Small intestine (tissue), 7 donors: ENCODE results near the gene CITED4. TPM values are rescaled to one million over a fixed set of nuclear protein-coding genes. Genes with fewer than 3 reads are reported as not detected.

ENCODE experiments used
- DNase-seq, 2 donors: peaks; one replicate each; pipeline versions ENCODE4 v3.0.0 to v3.0.0-alpha.2; 2013
- FAIRE-seq: peaks from 2 replicates; lab custom pipeline; 2012; peaks lifted over from hg19 to GRCh38; lab: Jason Lieb, UNC
- H3K27ac ChIP-seq, 3 donors: one replicate each; pipeline ENCODE4 v1.5.1; 2013; ENCODE audit warnings: low read length in 2 of 3, mild to moderate bottlenecking in 2 of 3, control low read depth in 1 of 3, inconsistent platforms in 1 of 3, low read depth in 1 of 3, moderate library complexity in 1 of 3
- H3K27me3 ChIP-seq, 3 donors: one replicate each; pipeline ENCODE4 v1.6.1; 2013; ENCODE audit warnings: low read length in 3 of 3, inconsistent platforms in 1 of 3; ENCODE audit not compliant: control insufficient read depth in 3 of 3, insufficient read depth in 3 of 3
- H3K36me3 ChIP-seq, 3 donors: one replicate each; pipeline ENCODE4 v1.6.1; 2013; ENCODE audit warnings: low read length in 3 of 3, inconsistent platforms in 1 of 3, low read depth in 1 of 3, mild to moderate bottlenecking in 1 of 3, moderate library complexity in 1 of 3; ENCODE audit not compliant: control insufficient read depth in 3 of 3, insufficient read depth in 2 of 3
- H3K4me1 ChIP-seq, 3 donors: one replicate each; pipeline ENCODE4 v1.6.1; 2013; ENCODE audit warnings: low read length in 2 of 3, inconsistent platforms in 1 of 3, low read depth in 1 of 3, mild to moderate bottlenecking in 1 of 3, moderate library complexity in 1 of 3; ENCODE audit not compliant: control insufficient read depth in 3 of 3, insufficient read depth in 2 of 3
- H3K4me3 ChIP-seq, 3 donors: one replicate each; pipeline ENCODE4 v1.5.1; 2013; ENCODE audit warnings: low read length in 3 of 3, control low read depth in 1 of 3, inconsistent platforms in 1 of 3, low read depth in 1 of 3, mild to moderate bottlenecking in 1 of 3, moderate library complexity in 1 of 3
- H3K9me3 ChIP-seq, 2 donors: one replicate each; pipeline ENCODE4 v1.6.1; 2013; ENCODE audit warnings: low read depth in 1 of 2, low read length in 1 of 2; ENCODE audit not compliant: control insufficient read depth in 2 of 2, insufficient read depth in 1 of 2
- WGBS, 3 donors: extraction: QIAGEN DNeasy Blood & Tissue Kit; methylation state at CpG; one replicate each; pipeline ENCODE4 v1.1.7; 2013; 5-methylcytosine and 5-hydroxymethylcytosine counted together
- polyA plus RNA-seq, 4 donors: library from polyadenylated mRNA; stranded (reverse) in 3 of 4; unstranded in 1 of 4; fragments of 200-250 nt in 3 of 4; fragments of 120-200 nt in 1 of 4; gene quantifications; one replicate each; pipeline versions ENCODE4 v1.2.1 to v1.2.3, GENCODE V29; 2013
- donor health status: healthy with polysubstance abuse.
- donor health status: control.
- donor health status: control.
- donor health status: Bipolar disorder and iron deficiency.
- donor health status: healthy.

Gene CITED4
- polyA plus RNA-seq, 4 donors = 0.54 to 4.9 (median 2.7) TPM; not detected in 1

- 73 to 88% (median 87%) methylated on average over 3 of the region's 3 CpGs for WGBS, 3 donors
- Histone ChIP-seq H3K4me3 (no peak overlapping the region), H3K4me1 (peaks cover 0 to 8% (median 2%) of the 10 kb centered on the region in 3 donors), H3K27me3 (peaks cover 0 to 21% (median 3%) of the 10 kb centered on the region in 3 donors), H3K36me3 (no peaks in the 10 kb centered on the region), H3K9me3 (no peaks in the 10 kb centered on the region), H3K27ac (no peak overlapping the region)
- DNase-seq = no peak
- FAIRE-seq = no peak
Measured at GRCh38 chr1:40856116-40856515, 6.0 kb downstream of the CITED4 start.

DNA sequence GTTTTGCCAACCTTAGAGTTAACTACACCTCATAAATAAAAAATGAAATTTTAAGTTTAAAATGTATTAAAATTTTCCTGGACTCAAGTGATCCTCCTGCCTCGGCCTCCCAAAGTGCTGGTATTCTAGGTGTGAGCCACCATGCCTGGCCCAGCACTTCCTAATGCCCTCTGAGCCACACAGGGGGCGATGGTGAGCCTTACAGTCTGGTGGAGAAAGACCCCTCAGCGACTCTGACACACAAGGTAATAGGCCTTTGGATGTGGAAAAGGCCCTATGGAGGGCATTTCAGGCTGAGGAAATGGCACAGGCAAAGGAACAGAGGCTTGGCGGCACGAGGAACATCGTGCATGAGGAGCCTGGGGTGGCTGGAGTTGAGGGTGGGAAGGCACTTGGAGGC lies 6.7 kb downstream of the CITED4 start:
- peaks cover 0 to 18% (median 1%) of the 10 kb centered on the region in 3 donors for H3K27me3 ChIP-seq

DNA sequence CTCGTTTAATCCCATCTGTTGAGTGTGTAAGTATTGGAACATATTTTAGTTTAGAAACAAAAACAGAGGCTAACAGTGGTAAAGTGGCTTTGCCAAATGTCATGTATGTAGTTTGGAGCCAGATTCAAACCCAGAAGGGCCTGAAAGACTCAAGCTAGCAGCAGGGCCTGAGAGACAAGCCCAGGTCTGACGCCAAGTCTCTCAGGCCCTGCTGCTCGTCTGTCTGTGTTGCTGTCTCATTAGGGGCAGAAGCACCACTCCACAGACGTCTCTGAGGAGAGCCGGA lies 8.3 kb downstream of the CITED4 start:
- Histone ChIP-seq H3K4me3 (no peak overlapping the region), H3K9me3 (no peaks in the 10 kb centered on the region), H3K36me3 (no peaks in the 10 kb centered on the region), H3K27ac (no peak overlapping the region), H3K27me3 (peaks cover 0 to 10% (median 0%) of the 10 kb centered on the region in 3 donors), H3K4me1 (no peaks in the 10 kb centered on the region)
- FAIRE-seq (no peak), DNase-seq (no peak)
- 70 to 77% (median 71%) methylated on average over 5 of the region's 5 CpGs for WGBS, 3 donors

More for the DNA sequence above, 6.7 kb downstream of the CITED4 start:
- Histone ChIP-seq H3K36me3 (no peaks in the 10 kb centered on the region), H3K4me1 (peaks cover 0 to 2% (median 0%) of the 10 kb centered on the region in 3 donors), H3K4me3 (no peak overlapping the region), H3K27ac (no peak overlapping the region), H3K9me3 (no peaks in the 10 kb centered on the region)
- FAIRE-seq = no peak
- WGBS, 3 donors = 78 to 91% (median 87%) methylated on average over 6 of the region's 6 CpGs
- DNase-seq = no peak

DNA sequence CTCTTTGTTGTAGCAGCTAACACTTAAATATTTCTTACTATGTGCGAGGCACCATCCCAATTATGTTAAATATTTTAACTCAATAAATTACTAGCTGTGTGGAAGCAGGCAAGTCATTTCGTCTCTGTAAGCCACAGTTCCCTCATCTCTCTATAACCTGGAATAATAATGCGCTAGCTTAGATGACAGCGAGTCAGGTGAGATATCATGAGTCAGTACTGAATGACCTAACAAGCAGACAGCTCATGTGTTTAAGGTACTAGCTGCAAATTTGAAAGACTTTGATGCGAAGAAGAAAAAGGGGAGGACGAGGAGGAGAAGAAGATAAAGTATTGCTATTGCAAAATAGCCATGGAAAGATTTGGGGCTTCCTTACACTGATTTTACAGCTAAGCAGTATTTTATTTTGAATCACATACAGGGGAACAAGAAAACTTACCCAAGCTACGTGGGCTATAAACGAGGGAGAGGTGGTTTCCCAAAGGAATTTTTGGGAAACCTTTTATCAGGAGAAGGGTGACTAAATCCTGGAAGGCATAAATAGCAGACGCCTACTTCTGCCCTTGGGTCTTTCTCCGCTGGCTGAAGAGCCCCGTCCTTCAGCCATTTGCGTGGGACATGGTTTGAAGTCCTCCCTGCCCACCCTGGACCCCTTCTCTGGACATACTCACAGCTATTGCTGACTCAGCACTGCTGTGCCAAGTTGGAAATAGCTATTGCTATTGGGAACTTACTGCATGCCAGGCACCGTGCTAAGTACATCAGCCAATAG lies 8.9 kb downstream of the CITED4 start:
- H3K27ac ChIP-seq = no peak overlapping the region

GRCh38 chr1:40851643-40852042 lies 10.5 kb downstream of the CITED4 start:
- 74 to 88% (median 83%) methylated on average over 6 of the region's 6 CpGs for WGBS, 3 donors
- DNase-seq (no peak), FAIRE-seq (no peak)
- H3K27me3 ChIP-seq = peaks cover 0 to 6% (median 0%) of the 10 kb centered on the region in 3 donors
- H3K9me3 ChIP-seq = no peaks in the 10 kb centered on the region
- no peaks in the 10 kb centered on the region for H3K36me3 ChIP-seq
- no peak overlapping the region for H3K27ac ChIP-seq
- H3K4me1 ChIP-seq = no peaks in the 10 kb centered on the region
- H3K4me3 ChIP-seq = no peak overlapping the region

More for the DNA sequence above, 8.9 kb downstream of the CITED4 start:
- Histone ChIP-seq H3K4me3 (no peak overlapping the region), H3K27me3 (peaks cover 0 to 6% (median 0%) of the 10 kb centered on the region in 3 donors), H3K4me1 (no peaks in the 10 kb centered on the region), H3K9me3 (no peaks in the 10 kb centered on the region), H3K36me3 (no peaks in the 10 kb centered on the region)
- FAIRE-seq (no peak), DNase-seq (no peak)
- WGBS, 3 donors = 80 to 82% (median 81%) methylated on average over 13 of the region's 13 CpGs

DNA sequence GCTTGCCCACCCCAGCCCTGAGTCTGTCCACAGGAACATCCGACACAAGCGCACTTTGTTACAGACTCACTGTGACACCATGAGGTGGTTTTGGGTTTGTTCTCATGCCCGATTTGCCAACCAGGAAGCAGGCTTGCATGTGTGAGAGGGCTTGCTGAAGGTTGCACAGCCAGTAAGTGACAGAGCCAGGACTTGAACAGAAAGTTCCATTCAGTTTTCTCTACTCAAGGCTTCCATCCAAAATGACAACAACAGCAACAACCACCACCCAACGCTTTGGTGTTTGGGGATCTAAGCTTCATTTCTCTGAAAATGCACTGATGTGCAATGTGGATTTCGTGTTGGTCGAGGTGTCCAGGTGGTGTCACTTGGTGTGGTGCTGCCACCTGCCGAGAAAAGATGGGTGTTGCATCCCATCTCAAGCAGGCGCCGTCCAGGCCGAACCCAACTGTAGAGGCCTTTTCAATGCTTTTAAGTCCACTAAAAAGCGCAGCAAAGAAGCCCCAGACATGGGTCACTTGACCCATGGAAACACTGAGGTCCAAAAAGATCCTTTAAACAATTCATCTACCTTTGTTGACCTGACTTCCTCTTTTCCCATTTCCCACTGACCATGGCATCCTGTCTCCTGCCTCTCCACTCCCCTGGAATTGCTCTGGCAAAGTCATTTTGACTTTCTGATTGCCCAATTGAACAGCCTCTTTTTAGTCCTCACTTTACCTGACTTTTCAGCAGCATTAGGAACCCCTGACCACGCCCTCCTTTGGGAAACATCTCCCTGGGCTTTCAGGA lies 12.2 kb downstream of the CITED4 start:
- no peaks in the 10 kb centered on the region for H3K4me1 ChIP-seq
- DNase-seq (peak; percentile 74 to 75), FAIRE-seq (no peak)
- H3K27ac ChIP-seq = no peak overlapping the region
- peaks cover 0 to 6% (median 0%) of the 10 kb centered on the region in 3 donors for H3K27me3 ChIP-seq
- no peak overlapping the region for H3K4me3 ChIP-seq
- no peaks in the 10 kb centered on the region for H3K36me3 ChIP-seq
- WGBS, 3 donors = 13 to 20% (median 16%) methylated on average over 12 of the region's 12 CpGs
- H3K9me3 ChIP-seq = no peaks in the 10 kb centered on the region

GRCh38 chr1:40848530-40849189 lies 13.5 kb downstream of the CITED4 start:
- Histone ChIP-seq H3K36me3 (no peaks in the 10 kb centered on the region), H3K4me1 (peaks cover 0 to 2% (median 0%) of the 10 kb centered on the region in 3 donors), H3K9me3 (no peaks in the 10 kb centered on the region), H3K27me3 (peaks cover 0 to 5% (median 0%) of the 10 kb centered on the region in 3 donors), H3K4me3 (no peak overlapping the region), H3K27ac (no peak overlapping the region)
- FAIRE-seq (no peak), DNase-seq (peak; percentile 83 to 86)
- 35 to 56% (median 43%) methylated on average over 6 of the region's 6 CpGs for WGBS, 3 donors
